Measurements from ENCODE around the gene CDC42BPB.

DNA sequence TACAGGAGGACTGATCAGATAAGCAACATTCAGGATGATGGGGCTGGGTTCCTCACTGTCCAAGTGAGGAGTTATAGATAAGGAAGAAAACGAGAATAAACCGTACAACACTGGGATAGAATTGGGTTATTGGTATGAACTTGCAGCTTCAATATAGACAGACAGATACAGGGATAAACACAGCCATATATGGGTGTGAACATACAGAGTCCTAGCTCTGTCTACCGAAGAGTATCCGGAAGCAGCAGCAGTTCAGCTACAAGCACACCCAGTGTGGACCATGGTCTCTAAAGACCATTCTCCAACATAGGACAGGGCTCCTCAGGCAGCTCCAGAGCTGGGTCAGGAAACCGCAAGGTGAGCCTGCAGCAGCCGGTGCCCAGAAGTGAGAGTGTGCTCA, 40.8 kb downstream of the CDC42BPB start:
- TF ChIP-seq, protein P1, sequence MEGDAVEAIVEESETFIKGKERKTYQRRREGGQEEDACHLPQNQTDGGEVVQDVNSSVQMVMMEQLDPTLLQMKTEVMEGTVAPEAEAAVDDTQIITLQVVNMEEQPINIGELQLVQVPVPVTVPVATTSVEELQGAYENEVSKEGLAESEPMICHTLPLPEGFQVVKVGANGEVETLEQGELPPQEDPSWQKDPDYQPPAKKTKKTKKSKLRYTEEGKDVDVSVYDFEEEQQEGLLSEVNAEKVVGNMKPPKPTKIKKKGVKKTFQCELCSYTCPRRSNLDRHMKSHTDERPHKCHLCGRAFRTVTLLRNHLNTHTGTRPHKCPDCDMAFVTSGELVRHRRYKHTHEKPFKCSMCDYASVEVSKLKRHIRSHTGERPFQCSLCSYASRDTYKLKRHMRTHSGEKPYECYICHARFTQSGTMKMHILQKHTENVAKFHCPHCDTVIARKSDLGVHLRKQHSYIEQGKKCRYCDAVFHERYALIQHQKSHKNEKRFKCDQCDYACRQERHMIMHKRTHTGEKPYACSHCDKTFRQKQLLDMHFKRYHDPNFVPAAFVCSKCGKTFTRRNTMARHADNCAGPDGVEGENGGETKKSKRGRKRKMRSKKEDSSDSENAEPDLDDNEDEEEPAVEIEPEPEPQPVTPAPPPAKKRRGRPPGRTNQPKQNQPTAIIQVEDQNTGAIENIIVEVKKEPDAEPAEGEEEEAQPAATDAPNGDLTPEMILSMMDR (IDR thresholded peaks at IDR 0.05; ENCODE audit: low read depth, low read length), result no peak
- TF ChIP-seq POLR2A (IDR thresholded peaks at IDR 0.05; ENCODE audit: extremely low read depth, insufficient read length) (no peak), MYC (IDR thresholded peaks at IDR 0.05; ENCODE audit: low read depth, low read length) (no peak)
- TF ChIP-seq, protein P2, sequence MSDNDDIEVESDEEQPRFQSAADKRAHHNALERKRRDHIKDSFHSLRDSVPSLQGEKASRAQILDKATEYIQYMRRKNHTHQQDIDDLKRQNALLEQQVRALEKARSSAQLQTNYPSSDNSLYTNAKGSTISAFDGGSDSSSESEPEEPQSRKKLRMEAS (IDR thresholded peaks at IDR 0.05; ENCODE audit: low read depth, low read length), result no peak
